HL-60/S4 (cell line): ENCODE measurements around the gene EPN2.

Source experiments
- in situ Hi-C: fragments of 300-500 bp; cut with MboI; formaldehyde crosslinking; loops from 2 replicates; pipeline ENCODE4 v1.14.3; 2022; ENCODE audit warnings: low sequenced_read_pairs

EPN2 gene

DNA sequence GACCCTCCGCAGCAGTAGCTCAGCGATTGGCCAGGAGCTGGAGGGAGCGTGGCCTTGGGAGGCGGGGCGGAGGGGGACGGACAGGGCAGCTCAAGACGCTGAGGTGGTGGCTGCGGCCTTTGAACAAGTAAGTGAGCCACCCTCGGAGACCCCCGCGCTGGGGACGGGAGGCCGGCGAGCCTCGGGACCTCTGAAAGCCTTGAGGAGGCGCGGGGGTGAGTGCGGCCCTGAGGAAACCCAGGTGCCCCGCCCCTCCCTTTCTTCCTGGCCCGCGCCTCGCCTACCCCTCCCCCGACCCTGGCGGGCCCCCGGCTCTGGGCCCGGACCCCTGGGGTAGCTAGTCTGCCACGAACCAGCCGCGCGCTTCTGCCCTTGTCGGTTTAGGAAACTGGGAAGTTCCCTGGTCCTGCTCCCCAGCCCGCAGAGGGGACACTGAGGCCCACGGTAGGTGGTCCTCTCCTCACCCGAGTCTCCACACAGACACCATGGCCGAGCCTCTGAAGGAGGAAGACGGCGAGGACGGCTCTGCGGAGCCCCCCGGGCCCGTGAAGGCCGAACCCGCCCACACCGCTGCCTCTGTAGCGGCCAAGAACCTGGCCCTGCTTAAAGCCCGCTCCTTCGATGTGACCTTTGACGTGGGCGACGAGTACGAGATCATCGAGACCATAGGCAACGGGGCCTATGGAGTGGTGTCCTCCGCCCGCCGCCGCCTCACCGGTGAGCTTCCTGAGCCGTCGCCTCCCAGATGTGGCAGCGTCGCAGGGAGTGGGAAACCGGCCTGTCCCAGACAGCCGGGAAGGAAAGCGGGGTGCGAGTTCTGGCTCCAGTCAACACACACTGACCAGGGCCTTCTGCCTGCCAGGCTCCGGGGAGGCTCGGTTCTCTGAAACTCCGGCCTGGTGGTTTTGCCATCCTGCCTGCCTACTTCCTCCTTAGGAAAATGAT lies 141.5 kb downstream of the EPN2 start, which contains the start of gene MAPK7:
Gene MAPK7 (plus strand): TSS at position 83 of the 945 bp plus-strand sequence. CDS start 403 bp downstream, at position 486.
- in situ Hi-C loops, result no loop called here

- in situ Hi-C loops, result no loop called here
Measured at GRCh38 chr17:19379361-19380065, 142.3 kb downstream of the EPN2 start.

- in situ Hi-C loops, result no loop called here
Measured at GRCh38 chr17:19380481-19381301, 143.5 kb downstream of the EPN2 start.

GRCh38 chr17:19381361-19381740 lies 144.2 kb downstream of the EPN2 start:
- in situ Hi-C loops, result no loop called here

DNA sequence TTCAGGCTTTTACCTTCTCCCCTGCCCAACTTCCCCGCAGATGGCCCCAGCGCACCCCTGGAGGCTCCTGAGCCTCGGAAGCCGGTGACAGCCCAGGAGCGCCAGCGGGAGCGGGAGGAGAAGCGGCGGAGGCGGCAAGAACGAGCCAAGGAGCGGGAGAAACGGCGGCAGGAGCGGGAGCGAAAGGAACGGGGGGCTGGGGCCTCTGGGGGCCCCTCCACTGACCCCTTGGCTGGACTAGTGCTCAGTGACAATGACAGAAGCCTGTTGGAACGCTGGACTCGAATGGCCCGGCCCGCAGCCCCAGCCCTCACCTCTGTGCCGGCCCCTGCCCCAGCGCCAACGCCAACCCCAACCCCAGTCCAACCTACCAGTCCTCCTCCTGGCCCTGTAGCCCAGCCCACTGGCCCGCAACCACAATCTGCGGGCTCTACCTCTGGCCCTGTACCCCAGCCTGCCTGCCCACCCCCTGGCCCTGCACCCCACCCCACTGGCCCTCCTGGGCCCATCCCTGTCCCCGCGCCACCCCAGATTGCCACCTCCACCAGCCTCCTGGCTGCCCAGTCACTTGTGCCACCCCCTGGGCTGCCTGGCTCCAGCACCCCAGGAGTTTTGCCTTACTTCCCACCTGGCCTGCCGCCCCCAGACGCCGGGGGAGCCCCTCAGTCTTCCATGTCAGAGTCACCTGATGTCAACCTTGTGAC lies 144.7 kb downstream of the EPN2 start:
- in situ Hi-C loops, result no loop called here

DNA sequence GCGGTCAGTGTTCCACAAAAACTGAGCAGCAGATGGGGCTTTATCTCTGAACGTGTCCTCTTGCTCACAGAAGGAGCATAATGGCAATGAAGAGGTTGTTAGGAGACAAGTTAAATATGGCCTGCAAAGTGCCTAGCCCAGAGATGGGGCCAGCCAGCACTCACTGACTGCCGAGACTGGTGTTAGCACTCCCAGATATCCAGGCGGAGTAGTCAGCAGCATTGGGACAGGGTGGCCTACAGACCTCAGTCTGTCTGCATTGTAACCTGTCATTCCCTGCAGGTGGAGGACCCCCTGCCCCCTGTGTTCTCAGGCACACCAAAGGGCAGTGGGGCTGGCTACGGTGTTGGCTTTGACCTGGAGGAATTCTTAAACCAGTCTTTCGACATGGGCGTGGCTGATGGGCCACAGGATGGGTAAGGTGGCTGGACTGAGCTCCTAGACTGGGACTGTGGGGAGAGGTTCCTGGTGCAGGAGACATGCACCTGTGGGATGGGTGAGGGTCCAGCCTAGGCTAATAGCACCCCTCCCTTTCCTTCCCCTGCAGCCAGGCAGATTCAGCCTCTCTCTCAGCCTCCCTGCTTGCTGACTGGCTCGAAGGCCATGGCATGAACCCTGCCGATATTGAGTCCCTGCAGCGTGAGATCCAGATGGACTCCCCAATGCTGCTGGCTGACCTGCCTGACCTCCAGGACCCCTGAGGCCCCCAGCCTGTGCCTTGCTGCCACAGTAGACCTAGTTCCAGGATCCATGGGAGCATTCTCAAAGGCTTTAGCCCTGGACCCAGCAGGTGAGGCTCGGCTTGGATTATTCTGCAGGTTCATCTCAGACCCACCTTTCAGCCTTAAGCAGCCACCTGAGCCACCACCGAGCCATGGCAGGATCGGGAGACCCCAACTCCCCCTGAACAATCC lies 145.6 kb downstream of the EPN2 start:
- in situ Hi-C loops, result no loop called here

GRCh38 chr17:19383681-19384470 lies 146.7 kb downstream of the EPN2 start:
- in situ Hi-C loops, result no loop called here

DNA sequence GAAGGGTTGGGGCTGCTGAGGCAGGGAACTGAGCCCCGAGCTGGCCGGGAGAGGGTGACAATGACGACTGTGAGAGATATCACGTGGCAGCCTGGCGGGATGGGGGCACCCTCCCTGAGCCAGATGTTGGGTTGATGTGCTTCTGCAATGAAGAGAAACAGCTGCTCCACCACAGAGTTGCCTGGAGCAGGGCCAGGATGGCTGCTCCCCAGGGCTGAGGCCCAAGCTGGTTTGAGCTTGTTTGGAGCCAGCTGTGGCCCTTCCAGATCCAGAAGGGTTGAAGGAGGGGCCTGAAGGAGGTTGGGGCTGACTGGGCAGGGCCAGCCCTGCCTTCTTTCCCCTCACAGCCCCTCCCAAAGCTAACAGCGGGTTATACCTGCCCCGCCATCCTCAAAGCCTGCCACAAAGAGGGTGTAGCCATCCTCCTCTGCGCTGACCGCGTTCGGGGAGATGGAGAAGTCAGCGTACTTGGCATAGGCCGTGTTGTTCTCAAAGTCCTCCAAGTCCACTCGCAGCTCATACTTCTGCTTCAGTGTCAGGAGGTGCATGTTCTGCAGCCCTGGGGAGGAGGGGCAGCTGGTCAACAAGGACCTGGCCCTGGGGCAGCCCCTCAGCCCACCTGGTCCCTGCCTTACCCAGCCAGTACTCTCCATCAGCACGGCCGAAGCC lies 147.7 kb downstream of the EPN2 start:
- in situ Hi-C loops, result no loop called here

DNA sequence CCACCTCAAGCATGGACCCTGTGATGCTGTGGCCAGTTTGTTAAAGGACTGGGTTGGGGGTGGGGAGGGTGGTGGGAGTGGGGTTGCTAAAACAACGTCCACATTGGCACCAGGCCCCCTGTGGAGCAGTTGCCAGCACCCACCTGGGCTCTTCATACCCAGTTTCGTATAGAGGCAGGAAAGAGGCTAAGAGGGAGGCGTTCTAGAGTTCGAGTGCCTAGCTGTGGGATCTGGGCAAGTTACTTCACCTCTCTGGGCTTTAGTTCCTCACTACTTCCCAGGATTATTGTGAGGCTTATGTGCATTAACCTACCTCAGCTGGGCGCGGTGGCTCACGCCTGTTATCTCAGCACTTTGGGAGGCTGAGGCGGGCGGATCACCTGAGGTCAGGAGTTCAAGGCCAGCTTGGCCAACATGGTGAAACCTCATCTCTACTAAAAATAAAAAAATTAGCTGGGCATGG lies 148.4 kb downstream of the EPN2 start:
- in situ Hi-C loops, result no loop called here
